GM21526 (cell line): ENCODE results near the gene LAMB1.

Experiments used
- ATAC-seq: cut with Tn5 transposase; IDR thresholded peaks from one replicate; pipeline ENCODE4 v1.9.1; 2021; ENCODE audit warnings: moderate library complexity; ENCODE audit not compliant: unreplicated experiment, low FRiP score

LAMB1 gene

DNA sequence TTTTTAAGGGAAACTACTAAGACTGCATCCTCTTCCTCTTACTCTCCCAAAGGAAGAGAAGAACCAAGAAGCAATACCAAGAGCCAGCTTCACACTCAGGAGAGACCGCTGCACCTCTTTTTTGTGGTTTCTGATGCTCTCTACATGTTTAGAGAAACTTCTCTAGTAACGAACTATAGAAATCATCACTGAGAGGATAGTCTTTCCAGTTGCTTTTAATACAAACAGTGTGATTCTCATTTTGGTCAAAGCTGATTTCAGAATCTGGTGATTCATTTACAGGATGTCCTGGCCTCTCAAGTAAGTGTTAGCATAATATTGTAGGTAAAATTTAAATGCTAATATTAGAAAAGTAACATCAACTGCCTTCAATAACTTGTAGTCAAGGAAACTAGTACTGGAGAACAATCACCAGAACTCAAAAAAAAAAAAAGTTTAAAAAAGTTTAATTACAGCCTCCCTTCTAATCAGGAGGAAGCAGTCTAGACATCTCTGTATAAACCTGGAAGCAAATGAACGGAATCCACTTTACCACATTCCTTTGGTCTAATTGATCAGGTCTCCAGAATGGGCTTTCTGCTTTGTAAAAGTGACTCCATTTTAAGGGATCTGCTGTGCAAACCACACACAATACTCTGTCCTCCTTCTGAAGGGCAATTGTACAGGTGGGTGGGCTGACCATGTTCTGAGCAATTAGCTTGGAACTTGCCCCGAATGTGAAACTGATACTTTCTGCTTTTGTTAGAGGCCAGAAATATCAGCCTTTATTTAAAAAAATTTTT is 3.0 kb downstream of the LAMB1 start:
- ATAC-seq = no peak

DNA sequence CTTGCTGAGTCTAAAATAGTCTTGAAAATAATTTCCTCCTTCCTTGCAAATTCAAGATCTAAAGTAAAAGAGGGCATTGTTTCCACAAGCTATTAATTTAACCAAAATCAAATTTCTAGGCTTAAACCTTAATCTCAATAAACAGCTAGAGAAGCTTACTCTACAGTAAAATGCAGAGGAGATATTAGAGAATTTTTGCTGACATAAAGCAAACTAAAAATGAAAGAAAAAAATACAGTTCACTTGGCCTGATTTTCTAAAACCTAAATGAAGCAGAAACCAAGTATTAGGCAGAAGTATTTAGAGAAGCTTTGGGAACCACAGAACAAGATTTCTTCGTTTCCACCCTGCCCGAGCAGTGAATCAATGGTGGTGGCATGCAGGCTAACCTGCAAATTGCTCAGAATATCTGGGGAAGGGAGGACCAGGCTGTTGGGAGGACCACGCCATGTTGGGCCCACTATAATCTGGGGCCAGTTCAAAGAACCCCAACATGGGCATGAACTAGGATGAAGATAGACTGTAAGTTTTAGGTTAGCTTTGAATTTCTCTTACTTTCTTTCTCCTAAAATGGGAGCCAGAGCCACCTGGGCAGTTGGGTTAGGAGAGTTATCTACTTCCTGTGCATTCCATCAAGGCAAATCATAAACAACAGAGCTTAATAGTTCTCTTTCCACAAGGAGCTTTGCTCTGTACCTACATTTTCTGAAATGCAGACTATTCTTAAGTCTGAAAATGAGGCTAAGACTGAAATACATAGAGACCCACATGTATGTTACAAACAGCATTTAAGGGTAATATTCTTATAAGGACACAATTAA is 4.1 kb downstream of the LAMB1 start:
- no peak for ATAC-seq

DNA sequence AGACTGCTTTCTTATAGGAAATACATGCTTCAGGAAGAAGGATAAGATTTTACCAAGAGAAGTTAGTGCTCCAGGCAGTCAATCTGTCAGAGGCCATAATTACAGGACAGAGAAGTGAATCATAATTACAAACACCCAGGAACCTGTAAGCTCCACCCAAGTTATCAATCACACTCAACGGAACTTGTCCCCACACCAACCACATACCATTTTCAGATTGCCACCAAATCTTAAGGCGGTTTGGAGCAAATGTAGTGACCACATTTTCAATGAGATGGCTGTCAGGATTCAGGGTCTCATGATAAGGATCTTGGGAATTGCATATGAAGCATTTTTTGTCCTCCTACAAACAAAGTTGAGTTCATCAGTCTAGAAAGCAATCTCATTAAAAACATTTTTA is 4.8 kb downstream of the LAMB1 start:
- no peak for ATAC-seq

DNA sequence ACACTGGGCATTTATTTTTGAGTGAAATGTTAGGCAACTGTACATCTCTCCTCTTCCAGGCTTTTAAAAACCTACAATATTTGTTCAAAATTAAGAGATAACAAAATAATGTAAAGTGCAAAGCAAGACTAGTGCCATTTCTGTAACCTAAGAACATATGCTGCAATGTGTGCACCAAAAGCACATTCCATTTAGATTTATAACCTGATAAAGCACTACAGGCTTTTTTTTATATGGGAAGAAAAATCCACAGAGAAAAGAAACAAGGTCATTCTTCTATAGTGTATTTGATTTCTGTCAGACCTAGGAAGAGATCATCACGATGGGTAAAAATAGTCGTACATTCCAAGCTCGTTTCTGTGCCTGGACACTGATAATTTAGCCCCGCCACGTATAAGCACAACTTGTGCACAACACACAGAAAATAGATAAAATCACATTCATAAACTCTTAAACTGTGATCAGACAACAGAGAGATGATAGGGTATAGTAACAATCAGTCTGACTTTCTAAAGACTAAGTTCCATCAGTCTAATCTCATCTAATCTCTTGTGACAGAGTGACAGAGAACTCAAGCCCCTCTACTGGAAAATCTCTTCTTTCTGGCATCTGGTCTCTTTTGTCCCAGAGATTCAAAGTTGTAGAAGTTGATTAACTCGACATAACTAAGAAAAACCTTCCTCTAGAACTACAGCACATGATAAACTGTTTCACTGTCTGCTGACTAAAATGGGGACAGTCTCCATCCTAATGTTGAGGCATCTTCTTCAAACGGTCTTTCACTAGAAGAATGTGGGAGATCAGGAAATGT is 6.7 kb downstream of the LAMB1 start:
- no peak for ATAC-seq

DNA sequence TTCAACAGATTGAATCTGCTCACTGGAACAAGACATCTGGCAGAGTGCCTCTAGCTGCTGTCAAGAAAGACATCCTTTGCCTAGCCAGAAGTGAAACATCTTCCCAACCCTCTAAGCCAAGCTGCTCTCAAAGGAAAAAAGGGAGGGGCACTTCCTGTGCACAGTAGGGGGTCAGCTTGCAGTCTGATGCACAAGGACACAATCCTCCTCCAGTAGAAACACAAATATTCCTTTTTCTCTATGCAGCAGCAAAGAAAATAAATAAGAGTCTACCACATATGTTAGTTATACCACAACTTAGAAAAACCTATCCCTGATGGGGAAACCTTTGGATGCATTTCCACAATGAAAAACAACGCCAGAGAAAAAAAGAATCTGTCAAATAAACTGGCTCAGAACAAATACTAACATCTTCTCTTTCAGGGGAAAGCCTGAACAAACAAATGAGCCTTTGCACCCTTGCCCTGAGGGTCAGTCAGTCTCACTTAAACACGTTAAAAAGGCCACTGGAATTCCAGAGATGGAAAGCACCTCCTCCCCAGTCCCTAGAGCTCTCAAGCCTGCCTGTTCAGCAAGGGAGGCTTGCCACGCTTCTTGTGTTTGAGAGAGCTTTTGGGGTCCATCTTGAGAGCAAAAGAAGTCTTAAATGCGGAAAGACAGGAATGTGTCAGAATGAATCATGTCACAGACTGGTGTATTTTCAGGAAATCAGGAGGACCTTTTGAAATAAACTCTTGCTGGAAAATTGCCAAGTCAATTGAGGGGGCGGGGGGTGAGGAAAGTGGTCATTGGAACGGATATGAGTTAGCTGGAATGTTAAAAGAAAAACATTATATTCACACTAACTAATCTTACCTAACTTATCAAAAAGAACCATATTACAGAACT is 7.5 kb downstream of the LAMB1 start:
- no peak for ATAC-seq

DNA sequence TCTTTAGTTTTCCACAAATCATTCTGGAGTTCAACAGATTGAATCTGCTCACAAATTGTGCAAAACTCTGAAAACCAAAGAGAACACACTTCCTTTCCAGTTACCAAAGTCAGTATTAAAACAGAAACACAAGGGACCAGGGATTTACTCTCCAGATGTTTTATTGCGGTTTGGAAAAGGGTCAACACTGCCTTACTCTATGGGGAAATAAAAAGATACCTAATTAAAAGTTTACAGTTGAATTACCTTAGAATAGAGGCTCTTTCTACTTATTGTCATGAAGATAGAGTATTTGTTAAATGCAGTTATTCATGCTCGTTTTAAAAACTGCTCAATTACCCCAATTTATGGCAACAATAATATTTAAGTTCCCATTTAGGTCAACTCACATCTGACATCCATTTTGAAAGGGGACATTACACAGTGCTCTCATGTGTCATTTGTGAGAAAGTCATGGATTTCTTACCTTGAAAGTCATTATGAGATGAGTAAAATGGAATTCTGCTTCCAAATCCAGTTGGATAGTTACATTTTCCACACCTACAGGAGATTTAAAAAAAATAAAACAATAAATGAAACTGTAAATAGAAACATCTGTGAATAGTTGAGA is 8.4 kb downstream of the LAMB1 start:
- no peak for ATAC-seq

DNA sequence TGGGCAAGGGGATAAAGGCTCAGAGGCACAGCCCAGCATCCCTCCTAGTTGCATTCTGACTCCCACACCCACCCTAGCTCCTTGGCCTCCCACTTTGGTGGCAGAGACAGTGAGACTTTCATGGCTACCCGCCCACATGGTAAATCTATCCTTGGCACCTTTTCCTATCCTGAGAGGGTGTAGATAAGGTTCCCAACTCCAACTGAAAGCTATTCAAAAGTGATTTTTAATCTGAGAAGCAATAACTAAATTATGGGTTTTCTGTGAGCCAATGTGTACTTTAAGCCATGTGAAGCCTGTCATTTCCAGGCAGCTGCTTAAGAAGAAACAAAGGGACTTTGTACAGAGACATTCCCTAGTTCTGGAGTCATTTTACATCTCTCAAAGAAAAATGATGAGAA is 9.1 kb downstream of the LAMB1 start:
- ATAC-seq = no peak

DNA sequence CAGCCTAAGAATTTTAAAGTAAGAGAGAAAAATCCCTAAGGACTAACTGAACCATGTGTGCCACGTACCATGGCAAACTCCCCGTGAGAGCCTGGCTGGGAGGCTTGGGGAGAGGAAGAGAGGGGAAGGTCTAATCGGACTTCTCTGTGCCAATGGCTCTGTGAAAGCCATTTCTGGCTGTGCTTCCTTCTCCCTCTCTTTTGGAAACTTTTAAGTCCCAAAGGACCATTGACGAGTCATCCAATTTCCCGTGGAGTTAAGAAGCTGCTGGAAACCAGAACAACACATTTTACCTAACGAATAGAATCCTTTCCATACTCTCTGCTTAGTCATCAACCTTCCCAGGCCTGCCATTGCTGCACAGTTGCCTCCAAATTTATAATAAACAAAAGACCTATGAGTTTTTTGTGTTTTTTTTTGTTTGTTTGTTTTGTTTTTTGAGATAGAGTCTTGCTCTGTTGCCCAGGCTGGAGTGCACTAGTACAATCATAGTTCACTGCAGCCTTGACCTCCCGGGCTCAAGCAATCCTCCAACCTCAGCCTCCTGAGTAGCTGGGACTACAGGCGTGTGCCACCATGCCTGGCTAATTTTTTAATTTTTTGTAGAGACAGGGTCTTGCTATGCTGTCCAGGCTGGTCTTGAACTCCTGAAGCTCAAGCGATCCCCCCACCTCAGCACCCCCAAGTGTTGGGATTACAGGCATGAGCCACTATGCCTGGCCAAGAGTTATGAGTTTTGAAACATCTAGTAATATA is 13.2 kb downstream of the LAMB1 start:
- no peak for ATAC-seq

DNA sequence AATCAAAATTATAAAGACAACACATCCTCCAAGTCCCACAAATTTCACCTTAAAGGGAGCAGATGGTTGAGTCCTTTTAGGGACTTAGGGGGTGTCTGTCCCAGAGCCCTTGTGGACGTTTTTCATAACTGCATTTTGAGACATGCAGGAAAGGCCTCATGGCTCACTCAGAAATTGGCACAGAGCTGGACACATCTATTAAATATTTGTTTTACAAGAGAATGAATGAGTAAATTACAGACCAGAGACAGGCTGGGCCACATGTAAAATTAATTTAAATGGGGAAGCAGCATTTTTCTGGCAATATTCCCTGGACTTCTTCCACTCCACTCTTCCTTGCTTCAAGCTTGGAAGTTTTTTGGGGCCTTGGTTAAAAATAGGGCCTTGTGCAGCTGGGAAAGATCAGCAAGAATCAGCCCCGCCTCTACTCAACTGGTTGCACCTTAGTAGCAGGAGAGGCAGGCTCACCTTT is 20.0 kb downstream of the LAMB1 start:
- ATAC-seq = no peak

DNA sequence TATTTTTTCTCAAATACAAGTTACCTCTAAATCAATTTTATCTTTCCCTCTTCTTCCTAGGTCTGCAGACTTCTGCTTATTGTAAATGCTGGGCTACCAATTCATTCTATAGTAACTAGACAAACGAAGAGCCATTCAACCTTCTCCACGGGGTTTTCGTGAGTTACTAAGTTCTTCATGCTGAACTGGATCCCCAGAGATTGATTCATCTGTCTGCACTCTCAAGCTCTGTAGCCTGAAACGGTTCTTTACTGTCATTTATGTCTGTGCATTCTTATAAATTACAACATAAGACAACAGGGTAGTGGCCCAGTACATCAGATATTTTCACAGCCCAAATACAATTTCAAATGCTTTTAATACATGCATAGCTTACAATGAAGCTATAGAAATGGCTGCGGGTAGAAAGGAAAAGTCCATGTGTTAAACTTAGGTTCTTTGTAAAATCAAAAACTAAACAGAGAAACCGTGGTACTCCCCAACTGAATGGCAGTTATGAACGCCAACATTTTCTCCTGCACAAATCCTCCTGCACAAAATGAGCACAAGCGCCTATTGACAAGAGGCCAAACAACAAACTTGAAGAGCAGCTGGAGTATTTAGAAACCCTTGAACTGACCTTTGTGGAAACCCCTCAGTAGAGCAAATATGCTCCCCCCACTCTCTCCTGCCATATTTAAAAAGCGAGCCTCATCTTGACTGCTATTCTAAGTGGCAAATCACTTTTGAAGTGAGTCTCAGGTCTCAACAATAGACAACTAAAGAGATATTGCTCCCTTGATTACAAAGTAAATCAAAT is 20.7 kb downstream of the LAMB1 start:
- no peak for ATAC-seq

DNA sequence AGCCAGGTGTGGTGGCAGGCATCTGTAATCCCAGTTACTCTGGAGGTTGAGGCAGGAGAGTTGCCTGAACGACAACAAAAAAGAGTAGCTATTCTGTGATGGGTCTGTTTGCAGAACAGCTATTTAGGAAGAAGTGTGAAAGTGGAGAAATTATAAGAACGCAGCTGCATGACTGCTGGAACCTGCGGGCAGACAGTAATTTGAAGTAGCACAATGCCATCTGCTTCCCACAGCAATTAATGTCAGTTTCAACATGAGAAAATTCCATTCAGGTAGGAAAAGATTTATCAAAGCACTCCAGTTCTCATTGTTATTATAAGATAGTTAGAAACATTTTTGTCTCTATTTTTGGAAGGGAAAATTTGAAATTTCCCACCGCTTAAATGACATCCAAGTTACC is 21.5 kb downstream of the LAMB1 start:
- no peak for ATAC-seq

DNA sequence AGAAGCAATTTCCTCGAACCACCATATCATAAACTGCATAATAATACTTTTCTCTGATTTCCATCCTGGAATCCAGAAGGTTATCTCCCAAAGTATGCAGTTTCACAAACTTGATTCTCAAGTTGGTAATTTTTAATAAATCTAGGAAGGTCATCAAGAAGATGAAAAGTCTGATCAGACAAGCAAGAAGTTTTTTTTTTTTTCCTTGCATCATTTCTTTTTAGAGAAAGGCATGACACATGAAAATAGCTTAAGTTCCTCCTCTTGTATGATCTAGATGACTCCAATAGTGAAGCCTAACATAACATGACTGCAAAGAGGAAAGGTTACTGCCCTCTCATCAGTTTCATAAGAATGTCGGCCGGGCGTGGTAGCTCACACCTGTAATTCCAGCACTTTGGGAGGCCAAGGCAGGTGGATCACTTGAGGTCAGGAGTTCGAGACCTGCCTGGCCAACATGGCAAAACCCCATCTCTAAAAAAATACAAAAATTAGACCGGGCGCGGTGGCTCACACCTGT is 22.2 kb downstream of the LAMB1 start:
- ATAC-seq = no peak

DNA sequence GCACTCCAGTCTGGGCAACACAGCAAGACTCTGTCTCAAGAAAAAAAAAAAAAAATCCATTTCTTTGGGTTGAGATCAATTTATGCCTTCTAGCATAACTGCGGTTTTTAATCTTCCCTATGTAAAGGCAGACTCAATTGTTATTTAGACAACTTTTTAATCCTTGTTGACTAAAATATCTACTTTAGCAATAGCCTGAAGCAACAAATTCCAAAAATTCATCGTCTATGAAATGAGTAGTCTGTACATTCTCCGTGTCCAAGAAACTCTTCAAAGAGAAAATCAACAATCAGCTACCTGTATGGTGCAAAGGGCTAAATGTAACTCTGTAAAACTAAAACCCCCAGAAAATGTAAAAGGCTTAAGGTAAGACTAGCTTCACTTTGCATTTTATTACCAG is 22.8 kb downstream of the LAMB1 start:
- no peak for ATAC-seq

DNA sequence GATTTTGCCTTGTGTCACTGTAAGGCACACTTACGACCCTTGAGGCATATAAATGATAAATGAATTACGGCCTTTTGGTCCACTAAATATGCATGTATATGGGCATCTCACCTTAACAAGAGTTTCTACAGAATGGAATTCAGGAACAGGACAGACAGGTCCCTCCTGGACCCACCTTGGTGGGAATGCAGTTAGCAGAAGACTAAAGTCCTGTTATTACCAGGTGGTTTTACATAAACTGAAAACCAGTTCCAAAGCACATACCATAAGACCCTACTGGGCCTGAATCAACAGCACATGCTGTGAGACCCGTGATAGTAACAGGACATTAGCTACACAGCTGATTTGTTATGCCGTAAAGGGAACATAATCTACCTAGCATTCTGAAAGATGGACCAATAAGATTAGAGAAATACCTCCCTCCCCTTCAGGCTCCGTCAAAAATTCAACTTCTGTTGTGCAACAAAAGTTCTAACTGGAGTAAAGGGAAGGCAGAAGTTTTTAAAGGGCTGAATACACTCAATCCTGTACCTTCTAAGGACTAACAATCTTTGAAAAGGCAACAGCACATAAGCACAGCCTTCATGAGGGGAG is 24.0 kb downstream of the LAMB1 start:
- ATAC-seq = no peak

DNA sequence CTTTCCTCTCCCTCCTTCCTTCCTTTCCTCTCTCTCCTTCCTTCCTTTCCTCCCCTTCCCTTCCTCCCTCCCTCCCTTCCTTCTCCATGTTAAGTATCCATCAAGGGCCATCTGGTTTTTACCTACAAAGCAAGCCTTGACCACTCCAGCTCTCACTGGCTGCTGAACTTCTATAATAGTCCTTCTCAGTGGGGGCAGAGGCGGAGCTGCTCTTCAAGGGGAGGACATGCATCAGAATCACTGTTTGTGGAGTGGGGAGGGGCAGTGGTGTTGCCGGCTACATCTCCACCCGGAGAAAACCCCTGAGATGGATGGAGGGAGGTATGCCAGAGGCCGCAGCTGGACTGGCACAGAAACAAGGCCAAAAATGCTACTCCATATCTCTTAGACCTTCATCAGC is 25.9 kb downstream of the LAMB1 start:
- ATAC-seq = no peak

DNA sequence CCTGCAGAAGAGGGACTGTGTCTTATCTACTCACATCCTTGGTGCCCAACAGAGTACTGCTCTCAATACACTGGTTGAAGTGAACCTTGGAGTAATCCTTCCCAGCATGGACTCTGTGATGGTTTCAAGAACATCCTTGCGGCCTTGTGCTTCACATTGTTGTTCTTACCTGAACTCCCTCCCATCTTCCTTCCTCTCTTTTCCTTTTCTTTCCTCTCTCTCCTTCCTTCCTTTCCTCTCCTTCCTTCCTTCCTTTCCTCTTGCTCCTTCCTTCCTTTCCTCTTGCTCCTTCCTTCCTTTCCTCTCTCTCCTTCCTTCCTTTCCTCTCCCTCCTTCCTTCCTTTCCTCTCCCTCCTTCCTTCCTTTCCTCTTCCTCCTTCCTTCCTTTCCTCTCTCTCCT is 26.3 kb downstream of the LAMB1 start:
- no peak for ATAC-seq

DNA sequence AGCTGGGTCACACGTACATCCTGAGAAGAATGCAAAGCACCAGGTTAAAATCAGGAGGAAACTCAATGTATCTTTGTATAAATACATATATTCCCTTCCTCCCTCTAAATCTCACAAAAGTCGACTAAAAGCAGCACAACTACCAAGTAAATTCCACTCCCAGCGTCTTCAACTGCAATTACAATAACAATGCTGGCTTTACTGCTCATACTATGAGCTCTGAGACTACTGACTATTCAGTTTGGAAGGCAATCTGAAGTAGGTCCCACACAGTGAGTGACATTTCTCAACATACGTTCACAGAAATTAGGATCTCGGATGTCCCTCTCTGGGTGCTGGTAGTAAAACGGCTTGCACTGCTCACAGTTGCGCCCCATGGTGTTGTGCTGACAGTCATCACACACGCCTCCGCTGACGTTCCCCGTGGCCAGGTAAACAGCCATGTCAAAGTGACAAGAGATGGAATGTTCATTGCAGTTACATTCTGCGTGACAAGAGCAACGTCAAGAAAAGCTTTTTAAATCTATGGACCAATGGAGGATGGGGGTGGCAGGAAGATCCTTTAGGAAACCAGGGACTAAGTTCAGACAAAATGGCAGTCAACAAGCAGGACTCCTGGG is 27.5 kb downstream of the LAMB1 start:
- ATAC-seq = no peak
